ENCODE results near the gene DNAH5.
"Not testable (repeated sequence)": the region's sequence is repeated elsewhere in the genome, so short reads cannot be mapped to it uniquely, and the experiment has no call there.

DNA sequence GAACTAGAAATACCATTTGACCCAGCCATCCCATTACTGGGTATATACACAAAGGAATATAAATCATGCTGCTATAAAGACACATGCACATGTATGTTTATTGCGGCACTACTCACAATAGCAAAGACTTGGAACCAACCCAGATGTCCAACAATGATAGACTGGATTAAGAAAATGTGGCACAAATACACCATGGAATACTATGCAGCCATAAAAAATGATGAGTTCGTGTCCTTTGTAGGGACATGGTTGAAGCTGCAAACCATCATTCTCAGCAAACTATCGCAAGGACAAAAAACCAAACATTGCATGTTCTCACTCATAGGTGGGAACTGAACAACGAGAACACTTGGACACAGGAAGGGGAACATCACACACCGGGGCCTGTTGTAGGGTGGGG lies 40.4 kb upstream of the DNAH5 start:
- TF ChIP-seq, protein P1, sequence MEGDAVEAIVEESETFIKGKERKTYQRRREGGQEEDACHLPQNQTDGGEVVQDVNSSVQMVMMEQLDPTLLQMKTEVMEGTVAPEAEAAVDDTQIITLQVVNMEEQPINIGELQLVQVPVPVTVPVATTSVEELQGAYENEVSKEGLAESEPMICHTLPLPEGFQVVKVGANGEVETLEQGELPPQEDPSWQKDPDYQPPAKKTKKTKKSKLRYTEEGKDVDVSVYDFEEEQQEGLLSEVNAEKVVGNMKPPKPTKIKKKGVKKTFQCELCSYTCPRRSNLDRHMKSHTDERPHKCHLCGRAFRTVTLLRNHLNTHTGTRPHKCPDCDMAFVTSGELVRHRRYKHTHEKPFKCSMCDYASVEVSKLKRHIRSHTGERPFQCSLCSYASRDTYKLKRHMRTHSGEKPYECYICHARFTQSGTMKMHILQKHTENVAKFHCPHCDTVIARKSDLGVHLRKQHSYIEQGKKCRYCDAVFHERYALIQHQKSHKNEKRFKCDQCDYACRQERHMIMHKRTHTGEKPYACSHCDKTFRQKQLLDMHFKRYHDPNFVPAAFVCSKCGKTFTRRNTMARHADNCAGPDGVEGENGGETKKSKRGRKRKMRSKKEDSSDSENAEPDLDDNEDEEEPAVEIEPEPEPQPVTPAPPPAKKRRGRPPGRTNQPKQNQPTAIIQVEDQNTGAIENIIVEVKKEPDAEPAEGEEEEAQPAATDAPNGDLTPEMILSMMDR (IDR thresholded peaks at IDR 0.05): not testable (repeated sequence)
- not testable (repeated sequence) for TF ChIP-seq POLR2A (IDR thresholded peaks at IDR 0.05)

All from lower leg skin (tissue), 3 donors.